ENCODE data around the gene RNGTT. TPM values are rescaled to one million over a fixed set of nuclear protein-coding genes. Genes with fewer than 3 reads are reported as not detected.

RNGTT gene
- total RNA-seq, 1 experiment from 2014 or later, result 15.2 TPM

GRCh38 chr6:88890394-88890793, 73.0 kb downstream of the RNGTT start:
- no peaks in the 10 kb centered on the region for H3K27me3 ChIP-seq (ENCODE audit: insufficient read depth, low read depth)
- H3K4me1 ChIP-seq (replicated peaks; ENCODE audit: insufficient read depth), result no peaks in the 10 kb centered on the region
- no peaks in the 10 kb centered on the region for H3K36me3 ChIP-seq (ENCODE audit: low read depth)
- H4K20me1 ChIP-seq (ENCODE audit: insufficient read depth), result no peaks in the 10 kb centered on the region
- no peak overlapping the region for H3K4me3 ChIP-seq
- CTCF ChIA-PET, result no interaction called here
- intact Hi-C loops (cut with micrococcal nuclease; ENCODE audit: unreplicated experiment), result no loop called here
- POLR2A ChIA-PET (ENCODE audit: unreplicated experiment), result no interaction called here
- H3K4me2 ChIP-seq, result no peak overlapping the region
- no TSS peak for BruUV-seq (replicated peaks)
- no peaks in the 10 kb centered on the region for H3K79me2 ChIP-seq (ENCODE audit: low read depth)
- H3K27ac ChIP-seq, result no peak overlapping the region
- no peaks in the 10 kb centered on the region for H3K9me2 ChIP-seq (ENCODE audit: insufficient read depth)
- no peak overlapping the region for H2AFZ ChIP-seq
- no peaks in the 10 kb centered on the region for H3F3A ChIP-seq (ENCODE audit: insufficient read depth, low read depth)
- no peaks in the 10 kb centered on the region for H3K9me3 ChIP-seq (ENCODE audit: insufficient read depth, low read depth)
- TF ChIP-seq EZH2 (IDR thresholded peaks at IDR 0.05; ENCODE audit: low read depth), result no peak
- no peak for TF ChIP-seq CTCF (conservative IDR thresholded peaks at IDR 0.05)
- DNase-seq, result no peak

GRCh38 chr6:88884361-88884760, 79.1 kb downstream of the RNGTT start:
- Histone ChIP-seq H3K4me3 (no peak overlapping the region), H3K9me2 (ENCODE audit: insufficient read depth) (no peaks in the 10 kb centered on the region), H3K36me3 (ENCODE audit: low read depth) (no peaks in the 10 kb centered on the region), H3K79me2 (ENCODE audit: low read depth) (no peaks in the 10 kb centered on the region), H3K9me3 (ENCODE audit: insufficient read depth, low read depth) (no peaks in the 10 kb centered on the region), H3K4me2 (no peak overlapping the region), H2AFZ (no peak overlapping the region), H3K27me3 (ENCODE audit: insufficient read depth, low read depth) (no peaks in the 10 kb centered on the region), H3F3A (ENCODE audit: insufficient read depth, low read depth) (no peaks in the 10 kb centered on the region), H3K27ac (no peak overlapping the region), H4K20me1 (ENCODE audit: insufficient read depth) (no peaks in the 10 kb centered on the region), H3K4me1 (replicated peaks; ENCODE audit: insufficient read depth) (no peaks in the 10 kb centered on the region)
- POLR2A ChIA-PET (ENCODE audit: unreplicated experiment), result no interaction called here
- intact Hi-C loops (cut with micrococcal nuclease; ENCODE audit: unreplicated experiment), result no loop called here
- no TSS peak for BruUV-seq (replicated peaks)
- DNase-seq, result no peak
- CTCF ChIA-PET, result no interaction called here
- TF ChIP-seq CTCF (conservative IDR thresholded peaks at IDR 0.05) (no peak), EZH2 (IDR thresholded peaks at IDR 0.05; ENCODE audit: low read depth) (no peak)

DNA sequence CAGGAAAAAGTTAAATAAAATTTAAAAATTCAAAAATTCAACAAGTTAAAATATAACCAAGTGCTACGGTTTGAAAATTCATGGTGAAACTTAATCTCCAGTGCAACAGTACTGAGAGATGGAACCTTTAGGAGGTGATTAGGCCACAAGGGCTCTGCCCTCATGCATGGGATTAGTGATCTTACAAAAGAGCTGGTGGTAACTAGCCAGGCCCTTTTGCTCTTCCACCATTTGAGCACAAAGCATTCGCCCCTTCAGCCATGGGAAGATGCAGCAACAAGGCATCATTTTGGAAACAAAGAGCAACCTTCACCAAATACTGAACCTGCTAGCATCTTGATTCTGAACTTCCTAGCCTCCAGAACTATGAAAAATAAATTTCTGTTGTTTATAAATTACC, 80.9 kb downstream of the RNGTT start:
- Histone ChIP-seq H3K27me3 (ENCODE audit: insufficient read depth, low read depth) (no peaks in the 10 kb centered on the region), H3K36me3 (ENCODE audit: low read depth) (no peaks in the 10 kb centered on the region), H2AFZ (no peak overlapping the region), H3F3A (ENCODE audit: insufficient read depth, low read depth) (no peaks in the 10 kb centered on the region), H3K79me2 (ENCODE audit: low read depth) (no peaks in the 10 kb centered on the region), H3K4me3 (no peak overlapping the region), H4K20me1 (ENCODE audit: insufficient read depth) (no peaks in the 10 kb centered on the region), H3K27ac (no peak overlapping the region), H3K4me2 (no peak overlapping the region), H3K4me1 (replicated peaks; ENCODE audit: insufficient read depth) (no peaks in the 10 kb centered on the region), H3K9me3 (ENCODE audit: insufficient read depth, low read depth) (no peaks in the 10 kb centered on the region), H3K9me2 (ENCODE audit: insufficient read depth) (no peaks in the 10 kb centered on the region)
- POLR2A ChIA-PET (ENCODE audit: unreplicated experiment), result no interaction called here
- no TSS peak for BruUV-seq (replicated peaks)
- no peak for DNase-seq
- TF ChIP-seq EZH2 (IDR thresholded peaks at IDR 0.05; ENCODE audit: low read depth), result no peak
- no peak for TF ChIP-seq CTCF (conservative IDR thresholded peaks at IDR 0.05)
- CTCF ChIA-PET, result interaction anchor here (0.7 kb wide), 1 partner anchor 952 kb away, joined by 25 read pairs; no protein-coding TSS in a partner anchor
- intact Hi-C loops (cut with micrococcal nuclease; ENCODE audit: unreplicated experiment), result no loop called here
